Measurements from ENCODE around the gene LHX6. TPM values are rescaled to one million over a fixed set of nuclear protein-coding genes. Genes with fewer than 3 reads are reported as not detected.

LHX6 gene
- total RNA-seq, 6 donors from 2014 or later, result 1.0 to 11.3 (median 2.9) TPM

- no peak for DNase-seq
- Histone ChIP-seq H3K27ac (no peak overlapping the region), H3K4me3 (no peak overlapping the region), H3K36me3 (no peaks in the 10 kb centered on the region), H3K27me3 (no peaks in the 10 kb centered on the region), H3K9me3 (no peaks in the 10 kb centered on the region), H3K4me1 (no peaks in the 10 kb centered on the region)
- no peak for ATAC-seq (ENCODE audit: low FRiP score in 2 of 2)
- WGBS, 2 donors, result 93 to 94% methylated on average over 5 of the region's 5 CpGs
- no peak for TF ChIP-seq EP300 (IDR thresholded peaks at IDR 0.05)
- TF ChIP-seq POLR2A (IDR thresholded peaks at IDR 0.05), result no peak
- no peak for TF ChIP-seq POLR2AphosphoS5 (IDR thresholded peaks at IDR 0.05)
- TF ChIP-seq CTCF (IDR thresholded peaks at IDR 0.05), result no peak
Measured at GRCh38 chr9:122179054-122179689, 49.6 kb downstream of the LHX6 start.

GRCh38 chr9:122176916-122177315 is 51.8 kb downstream of the LHX6 start:
- no peak for TF ChIP-seq POLR2AphosphoS5 (IDR thresholded peaks at IDR 0.05)
- no peak for TF ChIP-seq CTCF (IDR thresholded peaks at IDR 0.05)
- TF ChIP-seq EP300 (IDR thresholded peaks at IDR 0.05), result no peak
- TF ChIP-seq POLR2A (IDR thresholded peaks at IDR 0.05), result no peak
- WGBS, 2 donors, result 85 to 94% methylated on average over 2 of the region's 2 CpGs
- Histone ChIP-seq H3K9me3 (no peaks in the 10 kb centered on the region), H3K27ac (no peak overlapping the region), H3K27me3 (no peaks in the 10 kb centered on the region), H3K4me1 (no peaks in the 10 kb centered on the region), H3K36me3 (no peaks in the 10 kb centered on the region), H3K4me3 (no peak overlapping the region)
- ATAC-seq (ENCODE audit: low FRiP score in 2 of 2) (no peak), DNase-seq (no peak)

GRCh38 chr9:122173670-122174069 is 55.1 kb downstream of the LHX6 start:
- Histone ChIP-seq H3K9me3 (no peaks in the 10 kb centered on the region), H3K36me3 (no peaks in the 10 kb centered on the region), H3K27me3 (no peaks in the 10 kb centered on the region), H3K4me1 (no peaks in the 10 kb centered on the region), H3K27ac (no peak overlapping the region), H3K4me3 (no peak overlapping the region)
- TF ChIP-seq CTCF (IDR thresholded peaks at IDR 0.05) (no peak), POLR2AphosphoS5 (IDR thresholded peaks at IDR 0.05) (no peak), EP300 (IDR thresholded peaks at IDR 0.05) (no peak), POLR2A (IDR thresholded peaks at IDR 0.05) (no peak)
- ATAC-seq (ENCODE audit: low FRiP score in 2 of 2), result no peak
- WGBS, 2 donors, result 80 to 87% methylated on average over 3 of the region's 3 CpGs
- DNase-seq, result no peak

GRCh38 chr9:122172131-122172530 is 56.6 kb downstream of the LHX6 start:
- TF ChIP-seq EP300 (IDR thresholded peaks at IDR 0.05), result no peak
- no peak for TF ChIP-seq POLR2AphosphoS5 (IDR thresholded peaks at IDR 0.05)
- no peak for TF ChIP-seq POLR2A (IDR thresholded peaks at IDR 0.05)
- TF ChIP-seq CTCF (IDR thresholded peaks at IDR 0.05), result no peak
- WGBS, 2 donors, result 83 to 96% methylated on average over 7 of the region's 7 CpGs
- no peaks in the 10 kb centered on the region for H3K36me3 ChIP-seq
- no peak overlapping the region for H3K27ac ChIP-seq
- H3K4me1 ChIP-seq, result no peaks in the 10 kb centered on the region
- no peaks in the 10 kb centered on the region for H3K27me3 ChIP-seq
- ATAC-seq (ENCODE audit: low FRiP score in 2 of 2) (no peak), DNase-seq (no peak)
- no peaks in the 10 kb centered on the region for H3K9me3 ChIP-seq
- H3K4me3 ChIP-seq, result no peak overlapping the region

GRCh38 chr9:122168356-122168755 is 60.4 kb downstream of the LHX6 start:
- no peak for ATAC-seq (ENCODE audit: low FRiP score in 2 of 2)
- Histone ChIP-seq H3K4me3 (no peak overlapping the region), H3K9me3 (no peaks in the 10 kb centered on the region), H3K4me1 (no peaks in the 10 kb centered on the region), H3K36me3 (no peaks in the 10 kb centered on the region), H3K27ac (no peak overlapping the region), H3K27me3 (no peaks in the 10 kb centered on the region)
- TF ChIP-seq POLR2A (IDR thresholded peaks at IDR 0.05), result no peak
- no peak for TF ChIP-seq EP300 (IDR thresholded peaks at IDR 0.05)
- TF ChIP-seq POLR2AphosphoS5 (IDR thresholded peaks at IDR 0.05), result no peak
- 49 to 51% methylated on average over 3 of the region's 3 CpGs for WGBS, 2 donors
- no peak for DNase-seq

All from upper lobe of left lung (tissue), 6 donors.